WI38 (cell line): ENCODE measurements around the gene ZNF90.
"Not testable (repeated sequence)": the region's sequence is repeated elsewhere in the genome, so short reads cannot be mapped to it uniquely, and the experiment has no call there.

Experiments
- H3K4me3 ChIP-seq: 2 replicates; pipeline ENCODE4 v1.5.1; 2011; ENCODE audit warnings: low read depth, mild to moderate bottlenecking, control low read depth, low read length
- CTCF ChIP-seq: IDR thresholded peaks from 2 replicates; pipeline ENCODE4 v1.5.1; 2012; ENCODE audit warnings: low read depth, mild to moderate bottlenecking, control low read depth, low read length

Gene ZNF90

GRCh38 chr19:20078581-20079031 lies 806 bp downstream of the ZNF90 start:
- TF ChIP-seq CTCF: no peak
- peak overlapping the region; percentile 68 for H3K4me3 ChIP-seq

- no peak for TF ChIP-seq CTCF
- H3K4me3 ChIP-seq: peak overlapping the region; percentile 68
Observed at GRCh38 chr19:20079476-20079875, 1.7 kb downstream of the ZNF90 start.

GRCh38 chr19:20080656-20081055 lies 2.9 kb downstream of the ZNF90 start:
- H3K4me3 ChIP-seq: no peak overlapping the region
- no peak for TF ChIP-seq CTCF

GRCh38 chr19:20082232-20082833 lies 4.5 kb downstream of the ZNF90 start:
- H3K4me3 ChIP-seq: not testable (repeated sequence)

- H3K4me3 ChIP-seq: not testable (repeated sequence)
Observed at GRCh38 chr19:20082876-20083275, 5.1 kb downstream of the ZNF90 start.

GRCh38 chr19:20102097-20102496 lies 24.3 kb downstream of the ZNF90 start:
- TF ChIP-seq CTCF: no peak
- no peak overlapping the region for H3K4me3 ChIP-seq

- no peak overlapping the region for H3K4me3 ChIP-seq
- TF ChIP-seq CTCF: no peak
Observed at GRCh38 chr19:20103091-20103740, 25.4 kb downstream of the ZNF90 start.

- H3K4me3 ChIP-seq: no peak overlapping the region
- TF ChIP-seq CTCF: no peak
Observed at GRCh38 chr19:20107301-20107700, 29.5 kb downstream of the ZNF90 start.

GRCh38 chr19:20118064-20118839 lies 40.5 kb downstream of the ZNF90 start:
- H3K4me3 ChIP-seq: not testable (repeated sequence)
